ENCODE measurements around the gene PPL.

- TF ChIP-seq EZH2 (IDR thresholded peaks at IDR 0.05) (no peak), CTCF (IDR thresholded peaks at IDR 0.05 in 2 of 3, conservative IDR thresholded peaks at IDR 0.05 in 1 of 3; ENCODE audit: borderline replicate concordance in 1 of 3, insufficient read depth in 1 of 3, low read depth in 2 of 3, low read length in 2 of 3) (no peak), POLR2A (IDR thresholded peaks at IDR 0.05; ENCODE audit: borderline replicate concordance, extremely low read depth, insufficient read depth, insufficient read length) (no peak), SIN3A (IDR thresholded peaks at IDR 0.05; ENCODE audit: low read depth) (no peak), EZH2phosphoT487 (IDR thresholded peaks at IDR 0.05; ENCODE audit: borderline replicate concordance) (no peak), POLR2AphosphoS5 (IDR thresholded peaks at IDR 0.05; ENCODE audit: low read depth, low read length) (no peak), CEBPB (IDR thresholded peaks at IDR 0.05; ENCODE audit: low read depth) (no peak), RAD21 (IDR thresholded peaks at IDR 0.05; ENCODE audit: low read depth) (no peak), ZBTB33 (IDR thresholded peaks at IDR 0.05; ENCODE audit: extremely low read depth, insufficient replicate concordance, low read length) (no peak)
- TF ChIP-seq, protein P1, sequence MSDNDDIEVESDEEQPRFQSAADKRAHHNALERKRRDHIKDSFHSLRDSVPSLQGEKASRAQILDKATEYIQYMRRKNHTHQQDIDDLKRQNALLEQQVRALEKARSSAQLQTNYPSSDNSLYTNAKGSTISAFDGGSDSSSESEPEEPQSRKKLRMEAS (IDR thresholded peaks at IDR 0.05) = no peak
Observed at GRCh38 chr16:4836727-4837126, 100.2 kb downstream of the PPL start.
